ENCODE data around the gene ELAVL2.

- no peak for TF ChIP-seq NFYB (CRISPR knock-in tag; conservative IDR thresholded peaks at IDR 0.05; ENCODE audit: low read depth)
- TF ChIP-seq FOXP1 (CRISPR knock-in tag; IDR thresholded peaks at IDR 0.05; ENCODE audit: borderline replicate concordance): no peak
- no peak for TF ChIP-seq CTCF (IDR thresholded peaks at IDR 0.05)
These were observed 89.7 kb downstream of the ELAVL2 start for GRCh38 chr9:23736293-23736692.
